H1 (cell line): ENCODE data around the gene IP6K3. TPM values are rescaled to one million over a fixed set of nuclear protein-coding genes. Genes with fewer than 3 reads are reported as not detected.

ENCODE experiments used
- CTCF ChIA-PET: fragments of 300-600 bp; sonication (Branson Sonifier 250); formaldehyde crosslinking; loops from one replicate; lab custom pipeline; 2021; ENCODE audit not compliant: partially characterized antibody; lab: Charles Lee
- POLR2A ChIA-PET: fragments of 300-600 bp; sonication (Branson Sonifier 250); formaldehyde crosslinking; loops from one replicate; lab custom pipeline; 2021; ENCODE audit warnings: inconsistent platforms; ENCODE audit not compliant: partially characterized antibody; lab: Charles Lee
- DNase-seq, 2 experiments: peaks; one replicate each; pipeline versions ENCODE4 v3.0.0 to v3.0.0-alpha.2; 2010 to 2022; ENCODE audit warnings: low spot score in 2 of 2, low read depth in 1 of 2, mixed read lengths in 1 of 2
- FAIRE-seq: peaks from 2 replicates; lab custom pipeline; 2011; peaks lifted over from hg19 to GRCh38; lab: Jason Lieb, UNC
- H2AFZ ChIP-seq: 2 replicates; pipeline ENCODE4 v1.8.1; 2012; ENCODE audit warnings: low read length, inconsistent platforms
- H2AK5ac ChIP-seq: 2 replicates; pipeline ENCODE4 v1.6.1; 2013; ENCODE audit warnings: low read depth, low read length
- H2BK120ac ChIP-seq: replicated peaks from 2 replicates; pipeline ENCODE3; 2013; ENCODE audit warnings: low read depth, low read length, inconsistent platforms
- H2BK12ac ChIP-seq: 2 replicates; pipeline ENCODE4 v1.6.1; 2013; ENCODE audit warnings: low read depth, low read length
- H2BK15ac ChIP-seq: 2 replicates; pipeline ENCODE4 v1.6.1; 2013; ENCODE audit warnings: low read length
- H2BK20ac ChIP-seq: 2 replicates; pipeline ENCODE4 v1.6.1; 2013; ENCODE audit warnings: low read length
- H2BK5ac ChIP-seq: 2 replicates; pipeline ENCODE4 v1.6.1; 2013; ENCODE audit warnings: low read depth, low read length
- H3K14ac ChIP-seq: 2 replicates; pipeline ENCODE4 v1.6.1; 2013; ENCODE audit warnings: inconsistent platforms; ENCODE audit not compliant: insufficient read length
- H3K18ac ChIP-seq: 2 replicates; pipeline ENCODE4 v1.6.1; 2013; ENCODE audit warnings: low read length; ENCODE audit errors: extremely low read depth
- H3K23ac ChIP-seq: 2 replicates; pipeline ENCODE4 v1.6.1; 2013; ENCODE audit warnings: inconsistent platforms; ENCODE audit not compliant: insufficient read length
- H3K23me2 ChIP-seq: 2 replicates; pipeline ENCODE4 v1.6.1; 2013; ENCODE audit warnings: low read depth, low read length
- H3K27ac ChIP-seq: 2 replicates; pipeline ENCODE4 v1.6.1; 2011; ENCODE audit warnings: low read depth, low read length, inconsistent platforms
- H3K27me3 ChIP-seq, 4 experiments: replicated peaks in 1 of 4; 1 replicate in 1 of 4; 2 replicates in 3 of 4; pipeline versions ENCODE4 v1.6.1 to v1.8.1; 2011 to 2013; ENCODE audit warnings: low read length in 3 of 4, mild to moderate bottlenecking in 3 of 4, inconsistent platforms in 2 of 4, mixed read lengths in 2 of 4, moderate library complexity in 1 of 4; ENCODE audit not compliant: control insufficient read depth in 3 of 4, insufficient read depth in 3 of 4; ENCODE audit errors: extremely low read depth in 1 of 4
- H3K36me3 ChIP-seq, 4 experiments: 2 replicates each; pipeline versions ENCODE4 v1.6.1 to v1.8.1; 2011 to 2013; ENCODE audit warnings: mild to moderate bottlenecking in 4 of 4, low read length in 3 of 4, moderate library complexity in 2 of 4, control low read depth in 1 of 4, inconsistent platforms in 1 of 4; ENCODE audit not compliant: insufficient read depth in 4 of 4, control insufficient read depth in 2 of 4
- H3K4ac ChIP-seq: replicated peaks from 2 replicates; pipeline ENCODE3; 2013; ENCODE audit warnings: low read length, low read depth, mixed read lengths, inconsistent platforms; ENCODE audit not compliant: insufficient read length
- H3K4me1 ChIP-seq, 4 experiments: replicated peaks in 1 of 4; 1 replicate in 1 of 4; 2 replicates in 3 of 4; pipeline versions ENCODE4 v1.6.1 to v1.8.1; 2011 to 2013; ENCODE audit warnings: low read length in 3 of 4, inconsistent platforms in 2 of 4, mixed read lengths in 1 of 4; ENCODE audit not compliant: insufficient read depth in 4 of 4, control insufficient read depth in 3 of 4
- H3K4me2 ChIP-seq, 2 experiments: 2 replicates each; pipeline versions ENCODE4 v1.6.1 to v1.8.1; 2011 to 2013; ENCODE audit warnings: low read depth in 2 of 2, low read length in 2 of 2, control low read depth in 1 of 2, inconsistent platforms in 1 of 2, mild to moderate bottlenecking in 1 of 2; ENCODE audit not compliant: insufficient read depth in 1 of 2
- H3K4me3 ChIP-seq, 4 experiments: fragments of 200-600, 300-600 bp in 1 of 4; sonication (generic), shearing (Covaris generic), sonication (Bioruptor Twin) in 1 of 4; 2 replicates each; pipeline versions ENCODE4 v1.5.1 to v1.8.1; 2011 to 2016; ENCODE audit warnings: low read length in 4 of 4, low read depth in 3 of 4, control low read depth in 2 of 4, inconsistent platforms in 2 of 4, mild to moderate bottlenecking in 2 of 4, mixed read lengths in 1 of 4, moderate library complexity in 1 of 4; ENCODE audit not compliant: insufficient read depth in 2 of 4; ENCODE audit errors: extremely low read depth in 1 of 4
- H3K56ac ChIP-seq: replicated peaks from 2 replicates; pipeline ENCODE3; 2013; ENCODE audit warnings: low read depth, mild to moderate bottlenecking, mixed read lengths, low read length, inconsistent platforms; ENCODE audit not compliant: insufficient read length
- H3K79me1 ChIP-seq: 2 replicates; pipeline ENCODE4 v1.6.1; 2013; ENCODE audit warnings: low read depth, low read length, control low read depth
- H3K79me2 ChIP-seq, 2 experiments: 2 replicates each; pipeline versions ENCODE4 v1.6.1 to v1.8.1; 2012 to 2013; ENCODE audit warnings: low read length in 2 of 2, mild to moderate bottlenecking in 2 of 2, inconsistent platforms in 1 of 2; ENCODE audit not compliant: insufficient read depth in 2 of 2, control insufficient read depth in 1 of 2
- H3K9ac ChIP-seq, 4 experiments: replicated peaks in 1 of 4; 1 replicate in 1 of 4; 2 replicates in 3 of 4; pipeline versions ENCODE4 v1.6.1 to v1.8.1; 2011 to 2013; ENCODE audit warnings: low read depth in 3 of 4, low read length in 3 of 4, control low read depth in 2 of 4, mild to moderate bottlenecking in 2 of 4, moderate library complexity in 2 of 4, inconsistent platforms in 1 of 4; ENCODE audit errors: extremely low read depth in 1 of 4
- H3K9me3 ChIP-seq, 2 experiments: 2 replicates each; pipeline versions ENCODE4 v1.6.1 to v1.8.1; 2012 to 2013; ENCODE audit warnings: mild to moderate bottlenecking in 2 of 2, moderate library complexity in 2 of 2, control low read depth in 1 of 2, inconsistent platforms in 1 of 2, low read depth in 1 of 2, low read length in 1 of 2, mixed read lengths in 1 of 2; ENCODE audit not compliant: insufficient read depth in 2 of 2
- H4K20me1 ChIP-seq, 2 experiments: replicated peaks in 1 of 2; 2 replicates each; pipeline versions ENCODE3 to v1.8.1; 2011 to 2013; ENCODE audit warnings: inconsistent platforms in 2 of 2, low read length in 2 of 2, mild to moderate bottlenecking in 1 of 2; ENCODE audit not compliant: insufficient read depth in 2 of 2, control insufficient read depth in 1 of 2
- H4K5ac ChIP-seq: 2 replicates; pipeline ENCODE4 v1.6.1; 2013; ENCODE audit warnings: low read length, low read depth, mixed read lengths, inconsistent platforms; ENCODE audit not compliant: insufficient read length
- H4K8ac ChIP-seq: 2 replicates; pipeline ENCODE4 v1.8.0; 2013; ENCODE audit warnings: mild to moderate bottlenecking, moderate library complexity, low read length, inconsistent platforms; ENCODE audit not compliant: insufficient read depth; ENCODE audit errors: extremely low read depth
- H4K91ac ChIP-seq: replicated peaks from 2 replicates; pipeline ENCODE3; 2013; ENCODE audit warnings: low read length, mixed read lengths, inconsistent platforms; ENCODE audit not compliant: insufficient read length
- BRCA1 ChIP-seq: IDR thresholded peaks from 2 replicates; pipeline ENCODE4 v1.6.1; 2012; ENCODE audit warnings: low read depth, low read length, improper control_type of control experiment
- EZH2 ChIP-seq: fragments of 200-600 bp; sonication (generic); IDR thresholded peaks from 2 replicates; pipeline ENCODE4 v1.7.1; 2012; ENCODE audit warnings: low read depth, mild to moderate bottlenecking, moderate library complexity, low read length, inconsistent platforms; ENCODE audit not compliant: severe bottlenecking
- HDAC6 ChIP-seq: IDR thresholded peaks from one replicate; pipeline ENCODE4 v1.7.1; 2012; ENCODE audit warnings: low read depth, mild to moderate bottlenecking, inconsistent platforms, low read length, moderate library complexity
- JUND ChIP-seq: IDR thresholded peaks from 2 replicates; pipeline ENCODE4 v1.6.1; 2011; ENCODE audit warnings: mild to moderate bottlenecking, improper control_type of control experiment, low read length
- KDM5A ChIP-seq: fragments of 200-600 bp; IDR thresholded peaks from 2 replicates; pipeline ENCODE4 v1.7.1; 2012; ENCODE audit warnings: mild to moderate bottlenecking, low read length, inconsistent platforms, mixed read lengths
- POLR2A ChIP-seq, 2 experiments: IDR thresholded peaks; 1 replicate in 1 of 2; 2 replicates in 1 of 2; pipeline ENCODE4 v1.6.1; 2011; ENCODE audit warnings: low read depth in 2 of 2, low read length in 2 of 2, mild to moderate bottlenecking in 2 of 2; ENCODE audit errors: control extremely low read depth in 1 of 2
- ZNF274 ChIP-seq: IDR thresholded peaks from 2 replicates; pipeline ENCODE4 v1.7.0; 2012; ENCODE audit warnings: low read length, borderline replicate concordance; ENCODE audit errors: extremely low read depth
- WGBS, 2 experiments: shearing (Covaris generic) in 1 of 2; methylation state at CpG; one replicate each; pipeline versions ENCODE4 v1.1.6 to v1.1.7; 2013 to 2015; ENCODE audit warnings: low lambda C conversion rate in 2 of 2, mixed read lengths in 2 of 2, inconsistent platforms in 1 of 2, low coverage in 1 of 2, missing lambda C conversion rate in 1 of 2; ENCODE audit not compliant: insufficient replicate concordance in 2 of 2, insufficient coverage in 1 of 2, insufficient read length in 1 of 2; ENCODE audit errors: extremely low coverage in 1 of 2, missing lambda C conversion rate in 1 of 2; 5-methylcytosine and 5-hydroxymethylcytosine counted together
- polyA plus RNA-seq, 7 experiments: library from polyadenylated mRNA; depleted of rRNA in 3 of 7; stranded (reverse) in 5 of 7; unstranded in 2 of 7; fragments of >200 nt in 5 of 7; fragments of 200-250 nt in 2 of 7; gene quantifications; 1 replicate in 5 of 7; 2 replicates in 1 of 7; 4 replicates in 1 of 7; pipeline versions ENCODE4 v1.2.1 to v1.2.3, GENCODE V29; 2011 to 2013; ENCODE audit warnings: missing spikeins in 2 of 7, mixed read lengths in 2 of 7
- total RNA-seq: library from RNA; stranded (reverse); fragmentation: NEBNext Ultra II Directional; extraction: Animal tissue kit (Norgen Biotek cat#: 25700); gene quantifications from 2 replicates; pipeline ENCODE4 v1.2.1, GENCODE V29; 2021

IP6K3 gene
- total and polyA plus RNA-seq, 2 of the 8 experiments (the other 6 are each of a cell fraction or from before 2014, with no cell fraction given): 0.22 to 0.73 TPM

- no peak overlapping the region for H3K27ac ChIP-seq
- no peak overlapping the region for H2BK20ac ChIP-seq
- no peak overlapping the region for H4K91ac ChIP-seq
- no peak overlapping the region for H3K14ac ChIP-seq
- H4K20me1 ChIP-seq: peaks cover 0 to 15% of the 10 kb centered on the region in 2 experiments
- no peaks in the 10 kb centered on the region for H3K9me3 ChIP-seq
- no peak overlapping the region for H3K56ac ChIP-seq
- no peak overlapping the region for H3K23ac ChIP-seq
- DNase-seq (no peak), FAIRE-seq (no peak)
- H3K9ac ChIP-seq: no peak overlapping the region
- no peak overlapping the region for H3K18ac ChIP-seq
- no peak overlapping the region for H2BK5ac ChIP-seq
- no peaks in the 10 kb centered on the region for H3K23me2 ChIP-seq
- H3K36me3 ChIP-seq: peaks cover 10 to 36% (median 31%) of the 10 kb centered on the region in 4 experiments; a peak in 7 of 8 replicates
- no peaks in the 10 kb centered on the region for H3K4me1 ChIP-seq
- H2AFZ ChIP-seq: no peak overlapping the region
- no peak overlapping the region for H2BK15ac ChIP-seq
- POLR2A ChIA-PET: interaction anchor here (0.8 to 1.5 kb wide), 2 partner anchors 12 to 18 kb away, joined by 3 to 4 read pairs; no protein-coding TSS in a partner anchor
- no peak overlapping the region for H2BK12ac ChIP-seq
- H3K79me1 ChIP-seq: no peaks in the 10 kb centered on the region
- TF ChIP-seq HDAC6: no peak
- TF ChIP-seq KDM5A: no peak
- no peak for TF ChIP-seq BRCA1
- no peak for TF ChIP-seq JUND
- no peak for TF ChIP-seq EZH2
- TF ChIP-seq ZNF274: no peak
- TF ChIP-seq POLR2A (IDR thresholded peaks at IDR 0.05; ENCODE audit: control extremely low read depth in 1 of 2, low read depth in 2 of 2, low read length in 2 of 2): no peak
- H2BK120ac ChIP-seq: no peak overlapping the region
- no peak overlapping the region for H3K4me2 ChIP-seq
- H4K5ac ChIP-seq: no peak overlapping the region
- H3K79me2 ChIP-seq: no peaks in the 10 kb centered on the region
- no peaks in the 10 kb centered on the region for H3K27me3 ChIP-seq
- no peak overlapping the region for H2AK5ac ChIP-seq
- H3K4ac ChIP-seq: no peak overlapping the region
- H4K8ac ChIP-seq: no peak overlapping the region
- WGBS, 2 experiments: 95% methylated on average over 18 of the region's 20 CpGs; no CpG with 5 or more reads in 1 of the 2 experiments
- H3K4me3 ChIP-seq: no peak overlapping the region
- CTCF ChIA-PET: interaction anchor here (1.1 kb wide), 1 partner anchor 21 kb away, joined by 3 read pairs; no protein-coding TSS in a partner anchor
Observed at GRCh38 chr6:33679761-33680160, 66.9 kb downstream of the IP6K3 start.
